Stimulated activated naive B cell treated with anti-CD40 and anti-IgM and Interleukin-4, amounts not matched to agents 10 μg/mL and 1 μg/mL and 100 μg/mL, for 72 hours (primary cell): ENCODE measurements around the gene MAEL.

Experiments
- ATAC-seq, 2 donors: fragments of 150-1000 bp; cut with Tn5 transposase; replicated peaks; 2 replicates each; pipeline ENCODE4 v1.10.0; 2021; ENCODE audit warnings: moderate library complexity in 1 of 2
- DNase-seq: peaks from one replicate; pipeline ENCODE4 v3.0.0; 2021
- H3K27ac Mint-ChIP-seq: one replicate; pipeline ENCODE4 v1.8.0; 2022; ENCODE audit warnings: mild to moderate bottlenecking, mixed read lengths
- H3K27me3 Mint-ChIP-seq, 2 donors: one replicate each; pipeline ENCODE4 v1.8.0; 2022; ENCODE audit warnings: mixed read lengths in 2 of 2
- H3K36me3 Mint-ChIP-seq, 2 donors: one replicate each; pipeline ENCODE4 v1.8.0; 2022; ENCODE audit warnings: mixed read lengths in 2 of 2, mild to moderate bottlenecking in 1 of 2
- H3K4me1 Mint-ChIP-seq, 2 donors: one replicate each; pipeline ENCODE4 v1.8.0; 2022; ENCODE audit warnings: mixed read lengths in 2 of 2, mild to moderate bottlenecking in 1 of 2
- H3K4me3 Mint-ChIP-seq, 2 donors: one replicate each; pipeline ENCODE4 v1.8.0; 2022; ENCODE audit warnings: mild to moderate bottlenecking in 2 of 2, mixed read lengths in 2 of 2, moderate library complexity in 1 of 2
- H3K9me3 Mint-ChIP-seq, 2 donors: one replicate each; pipeline ENCODE4 v1.8.0; 2022; ENCODE audit warnings: mixed read lengths in 2 of 2, mild to moderate bottlenecking in 1 of 2

Gene MAEL

DNA sequence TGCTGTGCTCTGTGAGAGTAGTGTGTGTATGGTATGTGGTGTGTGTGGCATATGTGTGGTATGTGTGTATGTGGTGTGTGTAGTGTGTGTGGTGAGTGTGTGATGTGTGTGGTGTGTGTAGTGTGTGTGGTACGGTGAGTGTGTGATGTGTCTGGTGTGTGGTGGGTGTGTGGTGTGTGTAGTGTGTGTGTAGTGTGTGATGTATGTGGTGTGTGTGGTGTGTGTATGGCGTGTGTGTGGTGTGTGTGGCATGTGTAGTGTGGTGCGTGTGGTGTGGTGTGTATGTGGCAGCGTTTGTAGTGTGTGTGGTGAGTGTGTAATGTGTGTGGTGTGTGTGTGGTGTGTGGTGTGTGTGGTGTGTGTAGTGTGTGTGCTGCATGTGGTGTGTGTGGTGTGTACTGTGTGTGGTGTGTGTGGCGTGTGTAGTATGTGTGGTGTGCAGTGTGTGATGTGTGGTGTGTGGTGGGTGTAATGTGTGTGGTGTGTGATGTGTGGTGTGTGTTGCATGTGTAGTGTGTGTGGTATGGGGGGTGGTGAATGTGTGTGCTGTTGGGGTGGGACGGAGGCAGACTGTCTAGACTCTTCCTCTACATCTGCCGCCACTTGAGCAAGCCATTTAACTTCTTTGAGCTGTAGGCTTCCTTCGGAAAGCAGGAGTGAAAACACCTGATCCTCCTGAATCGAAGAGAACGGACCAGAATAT is 67.6 kb downstream of the MAEL start:
- ATAC-seq = peak in 1 of 2 donors; percentile 19
- Mint-ChIP-seq H3K9me3 (no peaks in the 10 kb centered on the region), H3K4me1 (peaks cover 2 to 7% of the 10 kb centered on the region in 2 donors)

DNA sequence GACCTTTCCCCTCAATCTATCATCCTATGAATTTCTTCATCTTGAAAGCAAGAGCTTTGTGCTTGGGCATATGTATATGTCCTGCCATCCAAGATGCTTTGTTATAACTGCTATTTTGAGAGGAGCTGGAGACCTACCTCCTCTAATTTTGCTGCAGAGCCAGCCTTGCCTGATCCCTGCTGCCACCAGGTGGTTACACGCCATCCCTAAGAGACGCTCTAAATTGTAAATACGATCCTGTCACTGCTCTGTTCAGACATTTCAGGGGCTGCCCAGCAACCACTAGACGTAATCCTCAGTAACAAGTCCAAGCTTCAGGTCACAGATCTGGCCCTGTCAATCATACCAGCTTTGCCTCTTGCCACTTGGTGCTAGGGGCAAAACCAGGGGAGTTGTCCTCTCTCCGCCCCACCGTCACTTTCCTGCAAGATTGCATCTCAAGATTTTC is 68.2 kb downstream of the MAEL start:
- DNase-seq (peak; percentile 22), ATAC-seq (peak; percentile 75 to 79)
- Mint-ChIP-seq H3K4me3 (no peak overlapping the region), H3K27me3 (no peaks in the 10 kb centered on the region), H3K4me1 (peaks cover 2 to 7% of the 10 kb centered on the region in 2 donors), H3K27ac (no peak overlapping the region), H3K36me3 (no peaks in the 10 kb centered on the region), H3K9me3 (no peaks in the 10 kb centered on the region)

More for the DNA sequence above, 67.6 kb downstream of the MAEL start:
- Mint-ChIP-seq H3K36me3 (no peaks in the 10 kb centered on the region), H3K4me3 (no peak overlapping the region), H3K27me3 (no peaks in the 10 kb centered on the region), H3K27ac (no peak overlapping the region)
- DNase-seq = no peak

DNA sequence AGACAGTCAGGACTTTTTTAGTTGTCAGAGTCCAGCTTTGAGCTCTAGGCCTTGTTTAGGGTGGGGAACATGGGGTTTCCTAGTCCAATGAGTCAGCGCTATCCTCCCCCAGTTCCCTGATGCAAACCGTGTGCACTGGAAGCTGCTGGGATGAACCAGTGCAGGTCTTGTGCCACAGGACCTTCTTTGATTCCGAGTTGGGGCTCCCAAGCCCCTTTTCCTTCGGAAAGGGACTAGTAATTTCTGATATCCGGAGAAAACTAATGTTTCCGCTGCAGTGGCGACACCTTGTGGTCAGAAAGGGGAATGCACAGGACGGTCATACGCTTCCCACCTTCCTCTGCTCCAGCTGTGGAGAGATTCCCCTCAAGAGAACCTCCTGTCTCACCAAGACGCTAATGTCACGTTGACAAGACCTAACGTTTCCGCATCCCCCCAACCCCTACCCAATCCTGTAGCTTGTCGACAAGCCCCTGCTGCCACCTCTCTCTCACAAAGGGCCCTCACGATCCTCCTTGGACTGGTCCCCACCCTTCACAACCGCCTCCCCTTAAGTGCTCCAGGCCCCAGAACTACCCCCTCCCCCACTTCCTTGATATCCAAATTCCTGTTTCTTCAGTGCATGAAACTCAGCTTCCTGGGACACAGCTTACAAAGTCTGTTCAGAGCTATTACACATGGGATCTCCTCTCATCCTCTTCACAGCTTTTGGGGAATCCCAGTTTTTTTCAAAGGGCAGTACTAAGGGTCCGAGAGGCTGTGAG is 70.1 kb downstream of the MAEL start:
- DNase-seq (peak; percentile 57), ATAC-seq (peak; percentile 51 to 62)
- H3K4me1 Mint-ChIP-seq = peaks cover 2 to 7% of the 10 kb centered on the region in 2 donors
- H3K27me3 Mint-ChIP-seq = no peaks in the 10 kb centered on the region
- peak overlapping the region in 1 of 2 donors; percentile 30 for H3K4me3 Mint-ChIP-seq
- no peaks in the 10 kb centered on the region for H3K36me3 Mint-ChIP-seq
- H3K27ac Mint-ChIP-seq = no peak overlapping the region
- no peaks in the 10 kb centered on the region for H3K9me3 Mint-ChIP-seq

DNA sequence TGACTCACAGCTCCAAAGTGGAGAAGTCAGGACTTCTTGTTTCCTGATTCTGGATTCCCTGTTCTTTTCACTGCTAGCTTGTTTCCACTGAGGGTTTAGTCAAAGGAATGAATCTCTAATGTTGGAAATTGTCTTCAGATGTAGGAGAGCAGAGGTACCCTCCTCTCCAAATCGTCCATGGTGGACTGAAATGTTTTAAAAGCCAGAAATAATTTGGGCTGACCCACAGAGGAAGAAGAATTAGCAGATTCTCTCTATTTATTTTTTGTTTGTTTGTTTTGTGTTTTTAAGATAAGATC is 70.7 kb downstream of the MAEL start:
- Mint-ChIP-seq H3K36me3 (no peaks in the 10 kb centered on the region), H3K4me1 (peaks cover 2 to 7% of the 10 kb centered on the region in 2 donors), H3K27me3 (peaks cover 0 to 5% of the 10 kb centered on the region in 2 donors), H3K27ac (no peak overlapping the region), H3K9me3 (no peaks in the 10 kb centered on the region), H3K4me3 (no peak overlapping the region)
- DNase-seq (no peak), ATAC-seq (no peak)

DNA sequence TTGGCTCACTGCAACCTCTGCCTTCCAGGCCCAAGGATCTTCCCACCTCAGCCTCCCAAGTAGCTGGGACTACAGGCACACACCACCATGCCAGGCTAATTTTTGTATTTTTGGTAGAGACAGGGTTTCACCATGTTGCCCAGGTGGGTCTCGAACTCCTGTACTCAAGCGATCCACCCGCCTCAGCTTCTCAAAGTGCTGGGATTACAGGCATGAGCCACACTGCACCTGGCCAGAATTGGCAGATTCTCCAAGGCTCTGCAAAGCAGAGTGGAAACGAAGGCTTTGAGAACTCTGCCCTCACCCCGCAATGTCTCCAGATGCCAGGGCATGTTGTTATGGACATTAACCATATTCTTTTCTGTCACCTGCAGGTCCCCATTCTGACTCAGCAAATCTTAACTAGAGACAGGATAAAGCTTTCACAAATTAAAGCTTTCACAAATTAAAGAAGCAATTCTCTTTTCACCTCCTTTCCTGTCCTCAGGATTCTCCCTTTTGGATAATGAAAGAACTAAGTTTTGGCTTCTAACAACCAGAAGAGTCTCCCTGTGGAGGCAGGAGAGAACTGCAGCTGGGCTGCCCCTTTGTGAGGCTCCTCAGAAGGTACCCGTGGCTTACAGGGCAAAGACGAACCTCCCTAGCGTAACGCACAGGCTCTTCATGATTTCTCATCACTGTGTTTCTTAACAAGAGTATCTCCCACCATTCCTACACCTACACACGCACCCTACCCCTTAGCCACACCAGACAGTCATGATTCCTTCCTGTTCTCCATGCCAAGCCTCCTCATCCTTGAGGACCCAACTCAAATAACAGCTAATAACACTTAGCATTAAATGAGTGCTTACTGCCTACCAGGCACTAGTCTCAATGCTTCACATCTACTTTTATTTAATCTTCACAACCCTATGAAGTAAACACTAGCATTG is 71.3 kb downstream of the MAEL start:
- no peaks in the 10 kb centered on the region for H3K9me3 Mint-ChIP-seq
- H3K4me3 Mint-ChIP-seq = no peak overlapping the region
- ATAC-seq (no peak), DNase-seq (no peak)
- H3K4me1 Mint-ChIP-seq = peaks cover 2 to 7% of the 10 kb centered on the region in 2 donors
- H3K27me3 Mint-ChIP-seq = peaks cover 0 to 11% of the 10 kb centered on the region in 2 donors
- H3K27ac Mint-ChIP-seq = no peak overlapping the region
- no peaks in the 10 kb centered on the region for H3K36me3 Mint-ChIP-seq

DNA sequence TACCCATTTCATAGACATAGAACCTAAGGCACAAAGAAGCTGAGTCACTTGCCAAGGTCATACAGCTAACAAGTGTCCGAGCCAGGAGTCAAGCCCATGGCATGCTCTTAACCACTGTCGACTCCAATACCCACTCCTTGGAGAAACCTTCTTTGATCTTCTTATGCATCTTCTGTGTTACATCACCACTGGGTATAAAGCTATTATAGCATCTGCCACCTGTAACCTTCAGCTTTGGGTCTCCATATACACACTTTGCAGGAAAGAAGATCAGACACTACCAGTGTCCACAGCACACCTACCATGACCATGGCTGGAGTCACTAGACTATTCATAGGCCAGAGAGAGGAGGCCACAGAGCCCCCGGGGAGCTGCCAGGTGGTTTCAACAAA is 72.0 kb downstream of the MAEL start:
- DNase-seq = no peak
- Mint-ChIP-seq H3K9me3 (no peaks in the 10 kb centered on the region), H3K4me3 (no peak overlapping the region)

DNA sequence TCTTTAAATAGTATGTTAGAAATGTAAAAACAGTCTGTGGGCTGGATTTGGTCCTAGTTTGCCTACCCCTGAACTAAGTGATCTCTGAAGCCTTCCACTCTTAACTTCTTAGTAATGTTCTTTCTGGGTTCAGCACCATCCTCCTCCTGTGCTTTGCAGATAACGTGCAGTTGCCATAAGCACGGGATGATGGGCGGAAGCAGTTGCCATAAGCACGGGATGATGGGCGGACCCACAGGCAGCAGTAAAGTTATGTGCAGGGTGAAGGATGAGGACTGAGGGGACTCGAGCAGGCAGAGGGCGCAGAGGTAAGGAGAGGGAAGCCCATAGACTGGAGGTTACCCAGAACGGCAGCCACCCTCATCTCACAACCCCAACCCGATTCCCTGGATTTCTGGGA is 75.5 kb downstream of the MAEL start:
- Mint-ChIP-seq H3K4me1 (peaks cover 0 to 8% of the 10 kb centered on the region in 2 donors), H3K27me3 (peaks cover 0 to 13% of the 10 kb centered on the region in 2 donors), H3K9me3 (no peaks in the 10 kb centered on the region), H3K4me3 (no peak overlapping the region), H3K36me3 (no peaks in the 10 kb centered on the region), H3K27ac (no peak overlapping the region)
- ATAC-seq = no peak
- DNase-seq = no peak

More for the DNA sequence above, 72.0 kb downstream of the MAEL start:
- Mint-ChIP-seq H3K36me3 (no peaks in the 10 kb centered on the region), H3K27me3 (peaks cover 0 to 13% of the 10 kb centered on the region in 2 donors), H3K4me1 (peaks cover 2 to 7% of the 10 kb centered on the region in 2 donors), H3K27ac (no peak overlapping the region)
- ATAC-seq = no peak

DNA sequence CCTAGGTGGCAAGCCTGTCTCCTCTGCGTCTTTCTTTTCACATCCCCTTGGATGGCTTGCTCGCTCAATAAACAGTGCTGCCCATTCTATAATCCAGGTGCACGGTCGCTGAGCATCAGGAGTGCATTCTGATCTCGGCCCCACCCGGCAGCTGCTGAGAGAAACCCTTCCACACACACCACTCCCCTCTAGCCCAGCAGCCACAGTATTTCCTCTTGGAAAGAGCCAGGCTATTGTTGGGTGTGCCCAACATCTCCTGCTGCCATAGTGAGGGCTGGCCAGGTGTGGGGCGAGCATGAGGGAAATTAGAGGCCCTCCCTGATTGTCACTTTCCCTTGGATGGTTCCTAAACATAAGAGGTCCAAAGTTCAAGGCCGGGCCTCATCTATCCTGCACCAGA is 76.4 kb downstream of the MAEL start:
- Mint-ChIP-seq H3K27ac (no peak overlapping the region), H3K4me3 (no peak overlapping the region), H3K4me1 (peaks cover 0 to 8% of the 10 kb centered on the region in 2 donors), H3K9me3 (no peaks in the 10 kb centered on the region), H3K27me3 (peaks cover 0 to 13% of the 10 kb centered on the region in 2 donors), H3K36me3 (no peaks in the 10 kb centered on the region)
- no peak for DNase-seq
- ATAC-seq = no peak

DNA sequence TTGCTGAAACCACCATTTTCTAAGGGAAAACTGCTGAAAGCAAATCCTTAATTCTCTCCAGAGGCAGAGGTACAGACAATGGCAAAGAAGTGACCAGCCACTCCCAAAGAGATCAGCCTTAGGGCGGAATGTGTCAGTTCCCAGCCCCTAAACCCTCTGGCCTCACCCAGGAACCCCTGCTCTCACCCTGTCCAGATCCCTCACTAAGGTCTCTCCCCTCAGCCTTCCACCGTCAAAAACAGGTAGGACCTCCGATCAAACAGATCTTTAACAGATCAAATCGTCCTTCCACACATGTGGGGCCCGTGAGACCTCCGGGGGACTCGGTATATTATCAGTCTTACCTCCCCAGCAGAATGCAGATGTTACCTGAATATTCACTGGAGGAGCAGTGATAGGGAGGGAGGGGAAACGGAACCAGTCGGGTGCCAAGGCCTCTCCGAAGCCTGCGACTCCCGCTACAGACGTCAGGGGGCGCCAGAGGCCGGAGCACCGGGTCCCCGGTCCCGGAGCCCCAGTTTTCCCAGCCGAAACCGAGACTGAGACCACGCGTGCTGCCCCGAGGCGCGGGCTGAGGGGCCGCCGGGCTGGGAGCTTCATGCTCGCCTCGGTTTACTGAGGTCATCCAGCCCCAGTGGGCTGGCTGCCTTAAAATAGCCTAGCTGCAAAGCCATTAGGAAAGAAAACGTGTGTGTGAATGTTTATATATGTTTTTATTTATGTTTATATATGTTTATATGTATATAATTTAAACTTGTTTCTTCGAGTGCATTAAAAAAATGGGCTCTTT is 77.4 kb downstream of the MAEL start:
- peak; percentile 85 to 89 for ATAC-seq
- peak overlapping the region; percentile 67 to 81 for H3K4me3 Mint-ChIP-seq

DNA sequence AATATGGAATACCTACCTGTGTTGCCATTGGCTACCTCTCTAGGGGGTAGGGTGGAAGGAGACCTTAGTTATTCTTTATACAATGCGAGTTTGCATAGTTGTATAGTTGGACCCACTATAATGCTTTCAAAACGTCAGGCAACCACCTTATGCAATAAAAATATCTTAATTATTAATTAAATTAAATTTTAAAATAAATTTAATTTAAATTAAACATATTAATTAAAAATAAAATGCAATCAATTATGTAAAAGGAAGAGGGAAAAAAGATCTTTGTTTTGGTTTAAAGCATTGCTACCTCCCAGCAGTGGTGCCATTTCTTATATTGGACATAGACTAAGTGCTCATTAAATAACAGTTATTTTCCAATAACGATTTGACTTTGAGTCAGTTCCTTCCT is 78.8 kb downstream of the MAEL start:
- ATAC-seq (no peak), DNase-seq (no peak)
- H3K36me3 Mint-ChIP-seq = no peaks in the 10 kb centered on the region
- no peak overlapping the region for H3K4me3 Mint-ChIP-seq
- no peaks in the 10 kb centered on the region for H3K9me3 Mint-ChIP-seq
- H3K27ac Mint-ChIP-seq = no peak overlapping the region
- peaks cover 0 to 13% of the 10 kb centered on the region in 2 donors for H3K27me3 Mint-ChIP-seq
- H3K4me1 Mint-ChIP-seq = peaks cover 7 to 8% of the 10 kb centered on the region in 2 donors

More for the DNA sequence above, 77.4 kb downstream of the MAEL start:
- H3K36me3 Mint-ChIP-seq = no peaks in the 10 kb centered on the region
- peaks cover 6 to 8% of the 10 kb centered on the region in 2 donors for H3K4me1 Mint-ChIP-seq
- no peaks in the 10 kb centered on the region for H3K9me3 Mint-ChIP-seq
- DNase-seq = peak; percentile 63
- H3K27me3 Mint-ChIP-seq = peaks cover 0 to 13% of the 10 kb centered on the region in 2 donors
- H3K27ac Mint-ChIP-seq = no peak overlapping the region

DNA sequence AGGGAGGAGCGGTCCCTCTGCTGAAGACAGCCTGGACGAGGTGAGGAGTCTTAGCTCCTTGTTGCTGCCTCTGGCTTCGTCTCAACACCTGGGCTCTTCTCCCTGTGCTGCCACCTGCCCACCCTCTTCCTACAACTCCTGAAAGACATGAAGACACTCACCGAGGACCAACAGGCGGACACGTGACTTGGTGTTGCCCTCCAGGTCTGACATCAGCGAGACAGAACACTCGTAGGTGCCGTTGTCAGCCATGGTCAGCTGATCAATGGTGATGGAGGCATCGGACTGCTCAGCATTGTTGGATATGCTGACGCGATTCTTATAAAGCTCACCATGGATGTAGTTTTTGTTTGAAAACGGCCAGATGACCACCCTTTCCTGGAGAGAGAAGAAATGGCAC is 79.7 kb downstream of the MAEL start:
- ATAC-seq (no peak), DNase-seq (no peak)
- peaks cover 0 to 13% of the 10 kb centered on the region in 2 donors for H3K27me3 Mint-ChIP-seq
- peaks cover 7 to 8% of the 10 kb centered on the region in 2 donors for H3K4me1 Mint-ChIP-seq
- H3K9me3 Mint-ChIP-seq = no peaks in the 10 kb centered on the region
- H3K4me3 Mint-ChIP-seq = no peak overlapping the region
- no peaks in the 10 kb centered on the region for H3K36me3 Mint-ChIP-seq
- H3K27ac Mint-ChIP-seq = no peak overlapping the region

DNA sequence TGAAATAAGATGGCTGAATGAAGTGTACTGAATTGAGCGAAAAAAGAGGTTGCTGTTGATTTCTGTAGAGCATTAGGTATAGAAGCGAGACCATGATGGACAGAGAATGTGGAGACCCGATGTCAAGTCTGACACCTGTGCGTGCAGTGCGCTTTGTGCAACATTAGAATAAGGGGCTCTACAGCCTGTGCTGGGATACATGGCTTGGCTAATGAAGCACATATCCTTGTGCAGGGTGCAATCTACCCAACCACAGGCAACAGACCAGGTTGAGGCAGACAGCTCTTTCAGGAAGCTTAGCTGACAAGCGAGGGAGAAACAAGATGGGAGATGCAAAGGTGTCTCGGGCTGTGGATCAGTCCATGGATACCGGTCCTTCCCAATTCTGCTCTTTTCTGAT is 82.2 kb downstream of the MAEL start:
- Mint-ChIP-seq H3K27me3 (peaks cover 10 to 14% of the 10 kb centered on the region in 2 donors), H3K36me3 (no peaks in the 10 kb centered on the region), H3K27ac (no peak overlapping the region), H3K4me3 (no peak overlapping the region), H3K4me1 (peaks cover 7 to 8% of the 10 kb centered on the region in 2 donors), H3K9me3 (no peaks in the 10 kb centered on the region)
- DNase-seq (no peak), ATAC-seq (peak in 1 of 2 donors; percentile 56)
